BLaER1 treated with 17β-estradiol and CSF1 and Interleukin-3, amounts not matched to agents 10 nM and 100 nM (cell line): ENCODE results near the gene RASGRF1.
"Not testable (repeated sequence)": the region's sequence is repeated elsewhere in the genome, so short reads cannot be mapped to it uniquely, and the experiment has no call there.

Source experiments
- H3K27ac ChIP-seq, 11 experiments: shearing (Covaris generic); formaldehyde crosslinking; 2 replicates each; pipeline ENCODE4 v1.8.1; 2022
- H3K27me3 ChIP-seq, 11 experiments: shearing (Covaris generic); formaldehyde crosslinking; 2 replicates each; pipeline ENCODE4 v1.8.1; 2022
- H3K36me3 ChIP-seq, 11 experiments: shearing (Covaris generic); formaldehyde crosslinking; 2 replicates each; pipeline ENCODE4 v1.8.1; 2022
- H3K4me1 ChIP-seq, 10 experiments: shearing (Covaris generic); formaldehyde crosslinking; 2 replicates each; pipeline ENCODE4 v1.8.1; 2022
- H3K4me2 ChIP-seq, 11 experiments: shearing (Covaris generic); formaldehyde crosslinking; 2 replicates each; pipeline ENCODE4 v1.8.1; 2022
- H3K4me3 ChIP-seq, 10 experiments: shearing (Covaris generic); formaldehyde crosslinking; 2 replicates each; pipeline ENCODE4 v1.8.1; 2022
- H3K9ac ChIP-seq, 11 experiments: shearing (Covaris generic); formaldehyde crosslinking; 2 replicates each; pipeline ENCODE4 v1.8.1; 2022
- H3K9me3 ChIP-seq, 11 experiments: shearing (Covaris generic); formaldehyde crosslinking; replicated peaks in 1 of 11; 2 replicates each; pipeline ENCODE4 v1.8.1; 2022
- H4K20me1 ChIP-seq, 11 experiments: shearing (Covaris generic); formaldehyde crosslinking; 2 replicates each; pipeline ENCODE4 v1.8.1; 2022
- Cebpa-rat ChIP-seq, 11 experiments: shearing (Covaris generic); IDR thresholded peaks; 2 replicates each; pipeline ENCODE4 v1.8.1; 2022

RASGRF1 gene

GRCh38 chr15:79128556-79128955 lies 38.0 kb upstream of the RASGRF1 start:
- no peaks in the 10 kb centered on the region for H3K27me3 ChIP-seq
- H3K4me1 ChIP-seq = peaks cover 0 to 4% (median 0%) of the 10 kb centered on the region in 10 experiments; a peak in 1 of 20 replicates
- H3K27ac ChIP-seq = no peak overlapping the region
- no peaks in the 10 kb centered on the region for H3K36me3 ChIP-seq
- peaks cover 19 to 43% (median 30%) of the 10 kb centered on the region in 11 experiments for H3K9me3 ChIP-seq
- H4K20me1 ChIP-seq = no peaks in the 10 kb centered on the region
- no peak overlapping the region for H3K4me2 ChIP-seq
- no peak for TF ChIP-seq Cebpa-rat (IDR thresholded peaks at IDR 0.05)
- H3K4me3 ChIP-seq = no peak overlapping the region
- H3K9ac ChIP-seq = no peak overlapping the region

DNA sequence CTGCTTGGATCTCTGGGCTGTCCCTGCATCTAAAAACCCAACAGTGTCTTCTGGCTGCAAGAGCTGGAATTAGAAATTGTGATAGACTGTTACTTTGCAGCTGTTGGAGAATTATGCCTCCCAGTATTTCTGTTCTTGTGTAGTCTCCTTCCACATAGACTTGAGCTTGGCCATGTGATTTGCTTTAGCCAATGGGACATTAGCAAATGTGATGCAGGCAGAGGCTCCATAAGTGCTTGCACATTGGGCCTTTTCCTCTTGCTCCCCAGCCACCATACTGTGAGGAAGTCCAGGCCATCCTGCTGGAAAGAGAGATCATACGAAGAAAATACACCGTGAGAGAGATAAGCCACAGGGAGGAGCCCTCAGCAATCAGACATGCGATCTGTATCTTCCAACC lies 33.8 kb upstream of the RASGRF1 start:
- Histone ChIP-seq H3K9ac (no peak overlapping the region), H3K4me2 (peak overlapping the region in 1 of 11 experiments; percentile 12; a peak in 1 of 22 replicates), H3K36me3 (no peaks in the 10 kb centered on the region), H3K4me1 (peaks cover 0 to 4% (median 0%) of the 10 kb centered on the region in 10 experiments; a peak in 1 of 20 replicates), H3K27ac (no peak overlapping the region), H3K9me3 (peaks cover 0 to 13% (median 3%) of the 10 kb centered on the region in 11 experiments; a peak in 6 of 22 replicates), H4K20me1 (no peaks in the 10 kb centered on the region), H3K27me3 (no peaks in the 10 kb centered on the region), H3K4me3 (no peak overlapping the region)
- TF ChIP-seq Cebpa-rat (IDR thresholded peaks at IDR 0.05) = no peak

- no peak overlapping the region for H3K4me2 ChIP-seq
- no peak for TF ChIP-seq Cebpa-rat (IDR thresholded peaks at IDR 0.05)
- no peak overlapping the region for H3K4me3 ChIP-seq
- H3K36me3 ChIP-seq = no peaks in the 10 kb centered on the region
- peaks cover 0 to 13% (median 0%) of the 10 kb centered on the region in 11 experiments; a peak in 1 of 22 replicates for H3K9me3 ChIP-seq
- no peak overlapping the region for H3K27ac ChIP-seq
- no peaks in the 10 kb centered on the region for H3K27me3 ChIP-seq
- H3K4me1 ChIP-seq = peaks cover 0 to 4% (median 0%) of the 10 kb centered on the region in 10 experiments; a peak in 1 of 20 replicates
- no peaks in the 10 kb centered on the region for H4K20me1 ChIP-seq
- no peak overlapping the region for H3K9ac ChIP-seq
These were observed 32.4 kb upstream of the RASGRF1 start for GRCh38 chr15:79122991-79123390.

- H3K36me3 ChIP-seq = no peaks in the 10 kb centered on the region
- no peak overlapping the region for H3K4me2 ChIP-seq
- H3K9me3 ChIP-seq = peaks cover 0 to 7% (median 0%) of the 10 kb centered on the region in 11 experiments; a peak in 1 of 22 replicates
- H3K4me3 ChIP-seq = no peak overlapping the region
- H3K9ac ChIP-seq = no peak overlapping the region
- H3K4me1 ChIP-seq = peaks cover 0 to 4% (median 0%) of the 10 kb centered on the region in 10 experiments; a peak in 1 of 20 replicates
- no peak overlapping the region for H3K27ac ChIP-seq
- no peak for TF ChIP-seq Cebpa-rat (IDR thresholded peaks at IDR 0.05)
- no peaks in the 10 kb centered on the region for H3K27me3 ChIP-seq
- H4K20me1 ChIP-seq = no peaks in the 10 kb centered on the region
These were observed 31.8 kb upstream of the RASGRF1 start for GRCh38 chr15:79122391-79122790.

DNA sequence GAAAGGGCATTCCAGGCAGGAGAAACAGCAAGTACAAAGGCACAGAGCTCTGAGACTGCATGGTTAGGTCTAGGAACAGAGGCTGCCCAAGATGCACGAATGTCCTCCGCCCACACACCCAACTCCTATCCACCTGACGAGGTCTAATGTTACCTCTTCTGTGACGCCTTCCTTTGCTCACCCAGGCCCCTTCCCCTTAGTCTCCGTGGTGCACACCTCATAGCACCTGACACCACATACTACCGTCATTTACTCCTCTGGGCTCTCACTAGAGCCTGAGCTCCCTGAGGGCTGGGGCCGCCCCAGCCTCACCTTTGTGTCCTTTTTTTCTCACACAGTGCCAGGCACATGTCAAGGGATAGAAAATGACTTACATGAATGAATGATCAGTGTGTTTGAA lies 31.0 kb upstream of the RASGRF1 start:
- Histone ChIP-seq H3K36me3 (no peaks in the 10 kb centered on the region), H3K27ac (no peak overlapping the region), H3K9me3 (no peaks in the 10 kb centered on the region), H3K27me3 (no peaks in the 10 kb centered on the region), H3K4me1 (peaks cover 0 to 4% (median 0%) of the 10 kb centered on the region in 10 experiments; a peak in 1 of 20 replicates), H4K20me1 (no peaks in the 10 kb centered on the region), H3K9ac (no peak overlapping the region), H3K4me2 (no peak overlapping the region), H3K4me3 (no peak overlapping the region)
- no peak for TF ChIP-seq Cebpa-rat (IDR thresholded peaks at IDR 0.05)

DNA sequence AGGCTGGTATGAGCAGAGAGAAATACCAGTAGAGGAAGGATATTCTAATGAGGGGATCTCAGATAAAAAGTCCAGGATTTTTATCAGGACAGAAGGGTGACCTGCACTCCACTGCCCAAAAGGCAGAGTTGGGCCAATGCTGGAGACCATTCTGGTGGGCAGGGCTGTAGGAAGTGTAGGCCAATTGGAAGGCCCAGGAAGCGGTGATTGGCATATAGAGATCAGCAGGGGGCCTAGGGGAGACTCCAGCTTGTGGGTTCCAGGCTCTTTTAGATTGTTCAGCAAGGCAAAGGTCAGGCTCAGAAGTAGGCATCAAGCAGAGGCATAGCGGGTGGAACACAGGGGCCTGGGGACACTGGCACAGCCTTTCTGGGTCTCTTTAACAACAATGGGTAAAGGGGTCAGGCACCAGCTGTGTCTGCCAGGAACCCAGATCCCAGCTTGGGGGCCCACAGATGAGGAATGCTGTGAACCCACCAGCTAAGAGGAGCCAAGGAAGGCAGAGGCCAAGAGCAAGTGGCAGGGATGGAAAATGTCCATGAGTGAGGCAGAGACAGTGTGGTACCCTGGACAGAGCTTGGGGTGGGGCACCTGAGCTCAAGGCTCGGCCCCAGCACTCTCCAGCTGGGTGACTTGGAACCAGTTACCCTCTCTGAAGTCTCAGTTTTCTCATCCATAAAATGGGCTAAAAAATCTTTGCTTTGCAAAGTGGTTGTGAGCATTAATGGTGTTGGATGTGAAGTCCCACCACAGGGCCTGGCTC lies 27.0 kb upstream of the RASGRF1 start:
- no peak overlapping the region for H3K4me3 ChIP-seq
- no peaks in the 10 kb centered on the region for H3K27me3 ChIP-seq
- no peak for TF ChIP-seq Cebpa-rat (IDR thresholded peaks at IDR 0.05)
- no peaks in the 10 kb centered on the region for H4K20me1 ChIP-seq
- H3K27ac ChIP-seq = no peak overlapping the region
- no peak overlapping the region for H3K9ac ChIP-seq
- no peaks in the 10 kb centered on the region for H3K36me3 ChIP-seq
- H3K4me1 ChIP-seq = no peaks in the 10 kb centered on the region
- peaks cover 0 to 9% (median 5%) of the 10 kb centered on the region in 11 experiments; a peak in 8 of 22 replicates for H3K9me3 ChIP-seq
- H3K4me2 ChIP-seq = no peak overlapping the region

- Histone ChIP-seq H4K20me1 (no peaks in the 10 kb centered on the region), H3K9ac (no peak overlapping the region), H3K27ac (no peak overlapping the region), H3K4me1 (no peaks in the 10 kb centered on the region), H3K27me3 (no peaks in the 10 kb centered on the region), H3K4me3 (no peak overlapping the region), H3K9me3 (peaks cover 0 to 12% (median 5%) of the 10 kb centered on the region in 11 experiments; a peak in 8 of 22 replicates), H3K36me3 (no peaks in the 10 kb centered on the region), H3K4me2 (no peak overlapping the region)
- TF ChIP-seq Cebpa-rat (IDR thresholded peaks at IDR 0.05) = no peak
These were observed 26.2 kb upstream of the RASGRF1 start for GRCh38 chr15:79116771-79117170.

DNA sequence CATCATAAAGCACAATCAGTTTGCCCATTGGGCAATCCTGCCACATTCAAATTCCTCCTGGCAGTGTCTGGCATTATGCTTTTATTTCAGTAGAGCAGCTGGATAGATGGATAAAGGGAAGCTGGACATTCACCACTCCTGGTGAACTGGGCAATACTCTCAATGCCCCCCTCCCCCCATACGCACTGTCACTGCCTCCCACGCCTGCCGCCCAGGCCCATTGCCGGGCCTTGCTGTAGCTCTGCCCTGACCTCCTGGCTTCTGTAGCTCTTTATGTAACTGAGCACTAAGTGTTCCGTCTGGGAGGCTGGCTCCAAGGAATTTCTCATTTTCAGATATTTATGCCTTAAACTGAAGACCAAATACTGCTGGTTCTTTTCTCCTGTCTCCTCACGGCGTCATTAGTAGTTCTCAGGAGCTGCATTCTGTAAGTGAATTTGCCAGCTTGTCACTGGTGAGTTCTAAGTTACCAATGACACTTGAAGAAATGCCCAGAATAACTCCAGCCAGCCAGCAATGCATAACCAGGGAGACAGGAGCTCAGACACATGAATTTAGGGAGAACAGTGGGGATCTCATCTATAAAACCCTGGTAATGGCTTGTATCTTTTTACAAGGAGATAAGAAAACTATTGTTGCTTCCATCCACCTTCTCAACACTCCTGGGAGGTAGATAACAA lies 25.5 kb upstream of the RASGRF1 start:
- Histone ChIP-seq H3K4me3 (no peak overlapping the region), H3K9me3 (peaks cover 0 to 12% (median 5%) of the 10 kb centered on the region in 11 experiments; a peak in 9 of 22 replicates), H3K27ac (no peak overlapping the region), H4K20me1 (no peaks in the 10 kb centered on the region), H3K36me3 (no peaks in the 10 kb centered on the region), H3K4me1 (no peaks in the 10 kb centered on the region), H3K27me3 (no peaks in the 10 kb centered on the region), H3K9ac (no peak overlapping the region), H3K4me2 (no peak overlapping the region)
- no peak for TF ChIP-seq Cebpa-rat (IDR thresholded peaks at IDR 0.05)

DNA sequence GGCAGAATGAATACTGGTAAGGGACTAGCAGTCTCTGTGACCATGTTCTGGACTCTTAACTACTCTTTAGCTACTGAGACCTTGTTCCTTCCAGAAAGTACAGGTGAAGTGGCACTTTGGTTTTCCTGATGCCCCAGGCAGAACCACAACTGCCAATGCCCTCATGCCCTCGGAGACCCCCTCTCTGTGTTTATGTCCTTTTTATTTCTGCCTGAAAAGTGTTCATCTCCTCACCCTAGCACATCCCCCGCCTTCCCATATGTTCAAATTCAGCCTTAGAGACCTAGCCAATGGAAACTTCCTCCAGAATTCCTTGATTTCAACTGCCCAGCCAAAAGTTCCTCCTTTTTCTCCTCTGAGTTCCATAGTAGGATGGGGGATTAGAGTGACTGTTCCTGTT lies 23.3 kb upstream of the RASGRF1 start:
- H3K4me1 ChIP-seq = no peaks in the 10 kb centered on the region
- H4K20me1 ChIP-seq = no peaks in the 10 kb centered on the region
- peaks cover 0 to 13% (median 5%) of the 10 kb centered on the region in 11 experiments; a peak in 9 of 22 replicates for H3K9me3 ChIP-seq
- H3K9ac ChIP-seq = no peak overlapping the region
- no peak overlapping the region for H3K4me3 ChIP-seq
- no peak for TF ChIP-seq Cebpa-rat (IDR thresholded peaks at IDR 0.05)
- H3K27ac ChIP-seq = no peak overlapping the region
- no peaks in the 10 kb centered on the region for H3K27me3 ChIP-seq
- H3K4me2 ChIP-seq = no peak overlapping the region
- H3K36me3 ChIP-seq = no peaks in the 10 kb centered on the region

- not testable (repeated sequence) for H3K36me3 ChIP-seq, H3K9ac ChIP-seq, H3K4me3 ChIP-seq, H3K4me2 ChIP-seq, H4K20me1 ChIP-seq, H3K27ac ChIP-seq, H3K27me3 ChIP-seq
- Histone ChIP-seq H3K9me3 (peaks cover 0 to 13% (median 5%) of the 10 kb centered on the region in 11 experiments; a peak in 9 of 22 replicates), H3K4me1 (peaks cover 12 to 21% (median 17%) of the 10 kb centered on the region in 10 experiments)
These were observed 20.8 kb upstream of the RASGRF1 start for GRCh38 chr15:79111404-79111803.
